GM12873 (cell line): ENCODE results near the gene SHISA9.

Experiments
- TF ChIP-seq, protein P1 (sequence below): IDR thresholded peaks from 2 replicates; pipeline ENCODE4 v1.5.1; 2012; ENCODE audit warnings: low read depth, mild to moderate bottlenecking, moderate library complexity, low read length, control low read depth; ENCODE audit not compliant: insufficient read depth; ENCODE audit errors: missing control alignments

The SHISA9 gene

DNA sequence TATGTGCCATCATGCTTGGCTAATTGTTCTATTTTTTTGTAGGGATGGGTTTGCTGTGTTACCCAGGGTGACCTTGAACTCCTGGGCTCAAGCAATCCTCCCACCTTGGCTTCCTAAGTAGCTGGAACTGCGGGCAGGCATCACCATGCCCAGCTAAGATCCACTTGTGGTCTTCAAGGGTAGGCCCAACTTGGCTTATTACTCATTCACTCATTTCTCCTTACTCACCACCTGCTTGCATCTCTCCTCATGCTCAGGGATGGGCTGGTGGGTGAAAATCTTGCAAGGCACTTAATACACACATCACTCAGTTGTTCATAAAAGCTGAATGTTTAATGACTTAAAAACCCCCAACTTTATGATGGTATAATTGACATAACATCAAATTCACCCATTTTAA is 207.8 kb downstream of the SHISA9 start:
- TF ChIP-seq, protein P1, sequence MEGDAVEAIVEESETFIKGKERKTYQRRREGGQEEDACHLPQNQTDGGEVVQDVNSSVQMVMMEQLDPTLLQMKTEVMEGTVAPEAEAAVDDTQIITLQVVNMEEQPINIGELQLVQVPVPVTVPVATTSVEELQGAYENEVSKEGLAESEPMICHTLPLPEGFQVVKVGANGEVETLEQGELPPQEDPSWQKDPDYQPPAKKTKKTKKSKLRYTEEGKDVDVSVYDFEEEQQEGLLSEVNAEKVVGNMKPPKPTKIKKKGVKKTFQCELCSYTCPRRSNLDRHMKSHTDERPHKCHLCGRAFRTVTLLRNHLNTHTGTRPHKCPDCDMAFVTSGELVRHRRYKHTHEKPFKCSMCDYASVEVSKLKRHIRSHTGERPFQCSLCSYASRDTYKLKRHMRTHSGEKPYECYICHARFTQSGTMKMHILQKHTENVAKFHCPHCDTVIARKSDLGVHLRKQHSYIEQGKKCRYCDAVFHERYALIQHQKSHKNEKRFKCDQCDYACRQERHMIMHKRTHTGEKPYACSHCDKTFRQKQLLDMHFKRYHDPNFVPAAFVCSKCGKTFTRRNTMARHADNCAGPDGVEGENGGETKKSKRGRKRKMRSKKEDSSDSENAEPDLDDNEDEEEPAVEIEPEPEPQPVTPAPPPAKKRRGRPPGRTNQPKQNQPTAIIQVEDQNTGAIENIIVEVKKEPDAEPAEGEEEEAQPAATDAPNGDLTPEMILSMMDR = no peak

DNA sequence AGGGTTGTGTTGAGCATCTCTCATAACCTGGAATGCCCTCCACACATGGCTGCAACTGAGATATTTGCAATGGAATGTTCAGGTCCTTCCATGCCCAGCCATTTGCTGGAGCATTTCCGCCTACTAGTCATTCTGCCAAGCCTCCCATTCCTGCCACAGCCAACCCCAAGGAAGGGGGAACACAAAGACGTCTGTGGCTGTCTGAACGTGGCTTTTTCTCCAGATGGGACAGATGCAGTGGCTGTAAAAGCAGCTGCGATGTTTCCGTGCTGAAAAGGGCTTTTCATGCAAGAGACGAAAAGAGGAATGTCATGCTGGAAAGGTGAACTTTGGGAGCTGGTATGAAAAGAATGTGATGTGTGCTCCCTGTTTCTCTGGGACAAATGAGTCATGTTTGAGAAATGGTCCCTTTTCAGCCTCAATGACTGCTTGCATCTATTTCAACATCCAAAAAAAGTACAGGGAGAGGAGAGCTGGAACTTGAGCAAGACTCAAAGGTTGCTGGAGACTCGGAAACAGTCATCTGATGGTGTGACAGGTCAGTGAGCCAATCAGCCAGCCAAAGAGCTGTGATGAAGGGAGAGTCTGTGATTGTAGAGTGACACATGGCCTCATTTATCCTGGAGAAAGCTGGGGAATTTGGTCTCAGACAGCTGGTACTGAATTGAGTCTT is 208.9 kb downstream of the SHISA9 start:
- TF ChIP-seq, protein P1 = no peak

DNA sequence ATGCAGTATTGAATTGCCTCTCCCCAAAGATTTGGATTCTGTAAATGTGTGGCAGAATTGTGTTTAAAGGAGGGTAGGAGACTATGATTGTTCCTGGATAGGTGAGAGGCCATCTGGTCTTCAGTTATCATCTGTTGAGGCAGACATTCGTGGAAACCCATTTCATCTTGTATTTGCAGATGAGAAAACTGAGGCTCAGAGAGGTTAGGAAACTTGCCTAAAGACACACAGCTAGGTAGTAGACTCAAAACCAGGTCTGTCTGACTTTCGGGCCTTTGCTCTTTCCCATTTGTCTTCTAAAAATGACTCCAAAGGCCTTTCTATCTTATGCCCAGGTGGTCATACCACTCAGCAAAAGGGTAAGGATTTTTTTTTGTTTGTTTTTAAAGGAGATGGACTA is 210.3 kb downstream of the SHISA9 start:
- TF ChIP-seq, protein P1 = no peak

DNA sequence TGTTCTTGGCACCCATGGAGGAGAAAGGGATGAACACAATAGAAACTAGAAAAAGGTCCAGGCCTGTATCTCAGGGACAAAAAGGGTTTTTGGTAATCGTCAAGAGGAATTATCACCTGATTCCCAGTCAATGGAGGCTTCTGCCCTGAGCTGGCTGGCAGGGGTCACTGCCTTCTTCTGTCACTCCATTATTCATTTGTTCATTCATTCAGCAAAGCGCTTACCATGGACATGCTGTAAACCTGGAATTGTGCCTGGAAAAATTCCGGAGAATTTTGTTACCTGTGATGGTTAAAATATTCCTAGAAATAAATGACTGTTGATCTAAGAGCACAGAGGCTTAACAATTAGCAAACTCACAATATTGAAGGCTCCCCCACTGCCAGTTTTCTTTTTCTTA is 212.3 kb downstream of the SHISA9 start:
- TF ChIP-seq, protein P1 = no peak

DNA sequence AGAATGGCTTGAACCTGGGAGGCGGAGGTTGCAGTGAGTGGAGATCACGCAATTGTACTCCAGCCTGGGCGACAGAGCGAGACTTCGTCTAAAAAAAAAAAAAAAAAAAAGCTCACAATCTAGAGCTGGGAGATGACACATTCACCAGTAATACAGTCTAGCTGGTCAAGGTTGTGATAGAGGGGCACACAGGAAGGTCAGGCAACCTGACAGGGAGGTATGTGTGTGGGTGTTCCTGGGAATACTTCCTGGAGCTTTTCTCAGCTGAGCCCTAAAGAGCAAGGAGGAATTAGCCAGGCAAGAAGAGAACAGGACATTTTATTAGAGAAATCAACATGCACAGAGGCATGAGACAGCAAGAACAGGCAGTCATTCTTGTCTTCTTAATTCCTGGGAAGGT is 216.7 kb downstream of the SHISA9 start:
- TF ChIP-seq, protein P1 = no peak

DNA sequence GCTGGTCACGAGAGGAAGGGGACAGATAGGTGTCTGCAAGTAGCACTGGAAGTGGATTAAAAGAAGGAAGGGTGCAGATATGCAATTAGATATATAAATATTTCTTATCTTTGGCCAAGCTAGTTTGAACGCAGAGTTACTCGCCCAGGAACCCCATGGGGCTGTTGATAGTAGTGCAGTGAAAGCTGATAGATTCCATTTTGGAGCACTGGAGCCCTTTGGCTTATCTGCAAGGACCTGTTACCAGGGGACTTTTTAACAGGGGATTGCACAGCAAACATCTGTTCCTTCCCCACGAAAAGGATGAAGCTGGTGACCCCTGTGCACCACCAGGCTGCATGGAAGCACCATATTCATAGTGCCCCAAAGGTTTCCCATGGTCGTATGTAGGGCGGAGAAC is 218.7 kb downstream of the SHISA9 start:
- TF ChIP-seq, protein P1 = no peak

DNA sequence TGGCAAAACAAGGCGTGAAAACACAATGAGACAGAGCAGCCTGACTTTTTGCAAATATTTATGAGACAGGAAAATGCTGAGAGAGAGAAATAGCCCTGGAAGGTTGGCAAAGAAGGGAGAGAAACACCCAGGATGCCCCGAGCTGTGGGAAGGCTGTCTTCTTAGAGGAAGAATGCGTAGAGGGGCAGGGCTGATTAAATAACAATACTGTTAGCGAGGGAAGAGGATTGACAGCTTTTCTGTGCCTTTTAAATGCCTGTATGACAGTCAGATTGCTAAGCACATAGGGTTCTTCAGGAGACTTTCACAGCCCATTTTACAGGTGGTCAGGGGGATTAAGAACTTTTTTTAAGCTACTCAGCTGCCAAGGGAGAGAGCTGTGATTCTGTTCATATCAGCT is 219.2 kb downstream of the SHISA9 start:
- TF ChIP-seq, protein P1 = no peak
